ENCODE measurements around the gene CUEDC1.

CUEDC1 gene

DNA sequence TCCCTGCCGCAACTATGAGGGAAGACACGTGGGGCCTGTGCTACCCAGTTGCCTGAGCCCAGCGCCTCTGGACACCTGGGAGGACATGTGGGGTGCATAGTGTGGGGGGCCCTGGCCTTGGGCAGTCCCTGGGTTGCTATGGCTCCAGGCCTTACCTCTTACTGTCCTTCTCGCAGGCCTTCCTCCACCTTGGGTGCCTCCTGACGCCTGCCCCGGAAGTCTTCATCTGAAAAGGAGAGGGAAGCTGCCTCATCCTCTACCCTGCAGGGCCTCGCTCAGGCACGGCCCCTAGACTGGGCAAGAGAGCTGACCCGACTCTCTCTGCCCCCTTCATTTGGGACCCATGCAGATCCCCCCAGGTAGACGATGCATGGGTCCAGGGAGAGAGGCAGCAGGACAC is 88.9 kb downstream of the CUEDC1 start:
- peaks cover 21% of the 10 kb centered on the region for H3K4me1 ChIP-seq (ENCODE audit: low read length)

DNA sequence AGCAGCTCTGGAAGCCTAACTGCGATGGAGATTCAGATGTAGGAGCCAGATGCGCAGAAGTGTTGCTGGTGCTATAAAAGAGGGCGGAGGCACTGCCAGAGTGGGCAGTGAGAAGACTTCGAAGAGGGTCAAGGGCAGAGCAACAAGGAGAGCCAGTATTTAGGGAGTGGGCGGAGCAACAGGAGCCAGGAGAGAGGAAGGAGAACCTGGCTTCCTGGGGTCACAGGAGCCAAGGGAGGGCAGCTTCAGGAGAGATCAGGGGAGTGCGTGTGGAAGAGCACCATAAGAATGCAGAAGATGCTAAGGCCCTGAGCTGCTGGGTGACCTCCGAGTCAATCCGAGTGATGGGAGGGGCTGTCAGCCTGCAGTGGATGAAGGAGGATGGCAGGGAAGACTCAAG is 90.9 kb downstream of the CUEDC1 start:
- no peaks in the 10 kb centered on the region for H3K9me3 ChIP-seq (ENCODE audit: insufficient read depth, low read length)
- no peak overlapping the region for H3K9ac ChIP-seq (ENCODE audit: low read length)
- H2AFZ ChIP-seq (ENCODE audit: low read depth, low read length): no peak overlapping the region
- H3K4me1 ChIP-seq (ENCODE audit: low read length): peaks cover 30% of the 10 kb centered on the region
- no peak overlapping the region for H3K4me3 ChIP-seq (ENCODE audit: low read length)
- no peak overlapping the region for H3K27ac ChIP-seq (ENCODE audit: low read length)
- H3K27me3 ChIP-seq (ENCODE audit: low read depth, low read length): peaks cover 12% of the 10 kb centered on the region
- no peaks in the 10 kb centered on the region for H4K20me1 ChIP-seq (ENCODE audit: insufficient read depth, low read length)
- TF ChIP-seq EZH2phosphoT487 (IDR thresholded peaks at IDR 0.05; ENCODE audit: low read depth): no peak
- TF ChIP-seq, protein P1, sequence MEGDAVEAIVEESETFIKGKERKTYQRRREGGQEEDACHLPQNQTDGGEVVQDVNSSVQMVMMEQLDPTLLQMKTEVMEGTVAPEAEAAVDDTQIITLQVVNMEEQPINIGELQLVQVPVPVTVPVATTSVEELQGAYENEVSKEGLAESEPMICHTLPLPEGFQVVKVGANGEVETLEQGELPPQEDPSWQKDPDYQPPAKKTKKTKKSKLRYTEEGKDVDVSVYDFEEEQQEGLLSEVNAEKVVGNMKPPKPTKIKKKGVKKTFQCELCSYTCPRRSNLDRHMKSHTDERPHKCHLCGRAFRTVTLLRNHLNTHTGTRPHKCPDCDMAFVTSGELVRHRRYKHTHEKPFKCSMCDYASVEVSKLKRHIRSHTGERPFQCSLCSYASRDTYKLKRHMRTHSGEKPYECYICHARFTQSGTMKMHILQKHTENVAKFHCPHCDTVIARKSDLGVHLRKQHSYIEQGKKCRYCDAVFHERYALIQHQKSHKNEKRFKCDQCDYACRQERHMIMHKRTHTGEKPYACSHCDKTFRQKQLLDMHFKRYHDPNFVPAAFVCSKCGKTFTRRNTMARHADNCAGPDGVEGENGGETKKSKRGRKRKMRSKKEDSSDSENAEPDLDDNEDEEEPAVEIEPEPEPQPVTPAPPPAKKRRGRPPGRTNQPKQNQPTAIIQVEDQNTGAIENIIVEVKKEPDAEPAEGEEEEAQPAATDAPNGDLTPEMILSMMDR (IDR thresholded peaks at IDR 0.05; ENCODE audit: low read depth, low read length): no peak
- H3K36me3 ChIP-seq (replicated peaks; ENCODE audit: low read depth, low read length): no peaks in the 10 kb centered on the region
- no peak overlapping the region for H3K4me2 ChIP-seq (ENCODE audit: low read length)
- H3K79me2 ChIP-seq (ENCODE audit: low read length): no peaks in the 10 kb centered on the region

More for the DNA sequence above, 88.9 kb downstream of the CUEDC1 start:
- Histone ChIP-seq H3K79me2 (ENCODE audit: low read length) (no peaks in the 10 kb centered on the region), H3K9ac (ENCODE audit: low read length) (no peak overlapping the region), H3K4me3 (ENCODE audit: low read length) (no peak overlapping the region), H3K9me3 (ENCODE audit: insufficient read depth, low read length) (no peaks in the 10 kb centered on the region), H3K27me3 (ENCODE audit: low read depth, low read length) (0 out of 2 replicates have a peak, but pooled peaks cover 1% of the 10 kb centered on the region), H2AFZ (ENCODE audit: low read depth, low read length) (no peak overlapping the region), H4K20me1 (ENCODE audit: insufficient read depth, low read length) (no peaks in the 10 kb centered on the region), H3K36me3 (replicated peaks; ENCODE audit: low read depth, low read length) (no peaks in the 10 kb centered on the region), H3K4me2 (ENCODE audit: low read length) (no peak overlapping the region), H3K27ac (ENCODE audit: low read length) (no peak overlapping the region)
- TF ChIP-seq, protein P1 (IDR thresholded peaks at IDR 0.05; ENCODE audit: low read depth, low read length): no peak
- no peak for TF ChIP-seq EZH2phosphoT487 (IDR thresholded peaks at IDR 0.05; ENCODE audit: low read depth)

DNA sequence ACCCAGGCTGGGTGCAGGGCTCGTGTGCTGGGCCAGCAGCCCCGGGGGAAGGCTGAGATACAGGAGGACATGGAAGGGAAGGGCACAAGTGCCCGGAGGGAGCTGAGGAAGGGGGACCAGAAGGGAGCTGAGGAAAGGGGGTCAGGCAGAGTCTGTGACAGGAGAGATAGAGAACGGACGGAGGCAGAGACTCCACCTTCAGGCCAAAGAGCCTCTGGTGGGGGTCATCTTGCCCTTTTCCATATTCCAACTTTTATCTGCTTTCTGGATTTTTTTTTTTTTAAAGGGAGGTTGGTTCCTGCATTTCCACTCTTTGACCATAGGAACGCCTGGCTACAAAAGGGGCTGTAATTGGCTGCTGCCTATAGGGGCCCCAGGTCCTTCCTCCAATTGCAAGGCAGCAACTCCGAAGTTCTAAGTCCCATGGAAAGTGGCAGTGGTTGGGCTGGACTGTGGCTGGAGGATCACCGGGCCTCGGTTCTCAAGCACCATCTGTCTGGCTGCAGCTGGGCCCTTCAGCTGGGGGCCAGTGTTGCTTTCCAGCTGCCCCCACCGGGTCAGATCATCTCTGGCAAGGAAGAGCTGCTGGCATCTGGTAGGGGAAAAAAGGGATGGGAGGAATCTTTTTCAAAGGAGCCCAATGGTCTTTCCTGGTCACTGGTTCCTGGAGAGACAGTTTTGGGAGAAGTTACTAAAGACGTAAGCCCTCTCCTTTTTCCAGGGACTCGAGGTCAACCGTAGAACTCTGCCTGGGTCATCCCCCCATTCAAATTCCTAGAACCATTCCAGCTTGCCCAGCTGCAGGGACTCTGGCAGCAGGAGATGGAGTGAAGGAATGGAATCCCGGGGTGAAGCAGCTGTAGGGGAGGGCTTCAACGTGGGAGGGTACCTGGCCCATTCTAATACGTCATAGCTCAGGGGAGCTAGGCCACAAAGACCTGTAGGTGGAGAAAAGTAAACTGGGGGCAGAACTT is 92.2 kb downstream of the CUEDC1 start:
- no peaks in the 10 kb centered on the region for H4K20me1 ChIP-seq (ENCODE audit: insufficient read depth, low read length)
- no peaks in the 10 kb centered on the region for H3K36me3 ChIP-seq (replicated peaks; ENCODE audit: low read depth, low read length)
- no peak overlapping the region for H2AFZ ChIP-seq (ENCODE audit: low read depth, low read length)
- H3K79me2 ChIP-seq (ENCODE audit: low read length): no peaks in the 10 kb centered on the region
- peaks cover 19% of the 10 kb centered on the region for H3K27me3 ChIP-seq (ENCODE audit: low read depth, low read length)
- H3K4me3 ChIP-seq (ENCODE audit: low read length): no peak overlapping the region
- H3K4me1 ChIP-seq (ENCODE audit: low read length): peaks cover 21% of the 10 kb centered on the region
- no peaks in the 10 kb centered on the region for H3K9me3 ChIP-seq (ENCODE audit: insufficient read depth, low read length)
- no peak overlapping the region for H3K9ac ChIP-seq (ENCODE audit: low read length)
- no peak overlapping the region for H3K4me2 ChIP-seq (ENCODE audit: low read length)
- TF ChIP-seq, protein P1 (IDR thresholded peaks at IDR 0.05; ENCODE audit: low read depth, low read length): no peak
- TF ChIP-seq EZH2phosphoT487 (IDR thresholded peaks at IDR 0.05; ENCODE audit: low read depth): no peak
- H3K27ac ChIP-seq (ENCODE audit: low read length): no peak overlapping the region

All from OCI-LY3 (cell line).